ENCODE results near the gene CDH4.

The CDH4 gene

GRCh38 chr20:61499859-61500554, 247.9 kb downstream of the CDH4 start:
- DNase-seq = no peak

- DNase-seq = no peak
Observed at GRCh38 chr20:61500791-61501321, 248.8 kb downstream of the CDH4 start.

- no peak for DNase-seq
Observed at GRCh38 chr20:61502433-61502832, 250.4 kb downstream of the CDH4 start.

- DNase-seq = no peak
Observed at GRCh38 chr20:61503106-61503505, 251.0 kb downstream of the CDH4 start.

- DNase-seq = no peak
Observed at GRCh38 chr20:61505508-61505907, 253.4 kb downstream of the CDH4 start.

- DNase-seq = no peak
Observed at GRCh38 chr20:61507778-61508177, 255.7 kb downstream of the CDH4 start.

GRCh38 chr20:61508301-61509096, 256.4 kb downstream of the CDH4 start:
- DNase-seq = no peak

GRCh38 chr20:61510778-61511330, 258.8 kb downstream of the CDH4 start:
- DNase-seq = no peak

- DNase-seq = no peak
Observed at GRCh38 chr20:61512475-61512874, 260.4 kb downstream of the CDH4 start.

- DNase-seq = no peak
Observed at GRCh38 chr20:61513124-61514017, 261.3 kb downstream of the CDH4 start.

GRCh38 chr20:61514018-61514365, 261.9 kb downstream of the CDH4 start:
- no peak for DNase-seq

- no peak for DNase-seq
Observed at GRCh38 chr20:61514396-61514795, 262.3 kb downstream of the CDH4 start.

- DNase-seq = no peak
Observed at GRCh38 chr20:61514805-61515505, 262.9 kb downstream of the CDH4 start.

GRCh38 chr20:61515922-61516321, 263.9 kb downstream of the CDH4 start:
- no peak for DNase-seq

- DNase-seq = no peak
Observed at GRCh38 chr20:61516346-61517208, 264.5 kb downstream of the CDH4 start.

GRCh38 chr20:61517419-61517818, 265.4 kb downstream of the CDH4 start:
- no peak for DNase-seq

GRCh38 chr20:61518424-61518951, 266.4 kb downstream of the CDH4 start:
- no peak for DNase-seq

- no peak for DNase-seq
Observed at GRCh38 chr20:61519488-61519887, 267.4 kb downstream of the CDH4 start.

GRCh38 chr20:61520076-61520892, 268.2 kb downstream of the CDH4 start:
- no peak for DNase-seq

GRCh38 chr20:61520893-61521460, 268.9 kb downstream of the CDH4 start:
- DNase-seq = no peak
